ENCODE measurements around the gene MYH10. TPM values are rescaled to one million over a fixed set of nuclear protein-coding genes. Genes with fewer than 3 reads are reported as not detected.

Gene MYH10
- total and polyA plus RNA-seq, 9 of the 15 experiments (the other 6 are each of a cell fraction or from before 2014, with no cell fraction given) = 16.3 to 95.3 (median 39.7) TPM

GRCh38 chr17:8503368-8503767, 127.2 kb downstream of the MYH10 start:
- TF ChIP-seq HBP1 (CRISPR knock-in tag; IDR thresholded peaks at IDR 0.05) (no peak), HDGF (IDR thresholded peaks at IDR 0.05) (no peak), CBX5 (IDR thresholded peaks at IDR 0.05; ENCODE audit: borderline replicate concordance, low read depth) (no peak), FOXP1 (CRISPR knock-in tag; IDR thresholded peaks at IDR 0.05) (no peak), ZNF551 (CRISPR knock-in tag; IDR thresholded peaks at IDR 0.05) (no peak), ZFX (CRISPR knock-in tag; IDR thresholded peaks at IDR 0.05) (no peak), MNT (conservative IDR thresholded peaks at IDR 0.05) (no peak), KLF16 (IDR thresholded peaks at IDR 0.05) (no peak), COPS2 (conservative IDR thresholded peaks at IDR 0.05) (no peak), POLR2AphosphoS5 (IDR thresholded peaks at IDR 0.05; ENCODE audit: control insufficient read depth, insufficient read depth, low read depth, low read length) (no peak), GABPB2 (CRISPR knock-in tag; conservative IDR thresholded peaks at IDR 0.05) (no peak), CTCF (IDR thresholded peaks at IDR 0.05 in 2 of 3, conservative IDR thresholded peaks at IDR 0.05 in 1 of 3; ENCODE audit: insufficient read depth in 2 of 3, low read depth in 1 of 3, low read length in 3 of 3) (no peak)
- Histone ChIP-seq H3K36me3 (ENCODE audit: control insufficient read depth, insufficient read depth, low read length) (peaks cover 79% of the 10 kb centered on the region), H3K79me2 (ENCODE audit: control insufficient read depth, insufficient read depth, low read length) (no peaks in the 10 kb centered on the region), H3K4me3 (no peak overlapping the region), H3K27me3 (ENCODE audit: control insufficient read depth in 2 of 2, insufficient read depth in 2 of 2, low read length in 2 of 2) (no peaks in the 10 kb centered on the region), H3K27ac (ENCODE audit: extremely low read depth, low read depth, low read length) (no peak overlapping the region), H4K20me1 (replicated peaks; ENCODE audit: control insufficient read depth, insufficient read depth, low read length) (no peaks in the 10 kb centered on the region), H3K9ac (ENCODE audit: insufficient read depth in 1 of 2, low read depth in 2 of 2, low read length in 2 of 2) (no peak overlapping the region), H3K9me1 (ENCODE audit: control insufficient read depth, insufficient read depth, low read length) (no peaks in the 10 kb centered on the region), H2AFZ (ENCODE audit: low read depth, low read length) (no peak overlapping the region), H3K9me3 (replicated peaks; ENCODE audit: control insufficient read depth, insufficient read depth, low read depth, low read length) (no peaks in the 10 kb centered on the region), H3K4me2 (ENCODE audit: insufficient read depth, low read length) (no peak overlapping the region), H3K4me1 (replicated peaks in 1 of 2; ENCODE audit: control insufficient read depth in 2 of 2, insufficient read depth in 2 of 2, low read length in 2 of 2) (no peaks in the 10 kb centered on the region)
- CTCF ChIA-PET (ENCODE audit: low intra/inter-chr PET ratio) = no interaction called here
- intact Hi-C loops (cut with micrococcal nuclease) = loop anchor here (10.0 kb wide), 1 partner anchor 241 kb away; the partner anchor contains the start of gene CCDC42
- DNase-seq (ENCODE audit: extremely low read depth in 1 of 4, low spot score in 3 of 4) (no peak), FAIRE-seq (no peak), ATAC-seq (no peak)
- BruUV-seq (replicated peaks) = no TSS peak
- 76% methylated on average over 6 of the region's 6 CpGs for WGBS (ENCODE audit: insufficient coverage, low coverage, missing lambda C conversion rate)
- POLR2A ChIA-PET = no interaction called here
- in situ Hi-C loops (cut with MboI) = no loop called here

Measured in K562 (cell line).